Stimulated activated CD8-positive, alpha-beta memory T cell treated with anti-CD3 and anti-CD28 coated beads, Interleukin-15, amount 100 ng/mL, for 24 hours (primary cell): ENCODE results near the gene NMT1.
A peak's percentile ranks its signal among the peaks of the same experiment; 100 is the strongest.

ENCODE experiments used
- DNase-seq: peaks from one replicate; pipeline ENCODE4 v3.0.0-alpha.2; 2020; ENCODE audit warnings: low read depth

The NMT1 gene

DNA sequence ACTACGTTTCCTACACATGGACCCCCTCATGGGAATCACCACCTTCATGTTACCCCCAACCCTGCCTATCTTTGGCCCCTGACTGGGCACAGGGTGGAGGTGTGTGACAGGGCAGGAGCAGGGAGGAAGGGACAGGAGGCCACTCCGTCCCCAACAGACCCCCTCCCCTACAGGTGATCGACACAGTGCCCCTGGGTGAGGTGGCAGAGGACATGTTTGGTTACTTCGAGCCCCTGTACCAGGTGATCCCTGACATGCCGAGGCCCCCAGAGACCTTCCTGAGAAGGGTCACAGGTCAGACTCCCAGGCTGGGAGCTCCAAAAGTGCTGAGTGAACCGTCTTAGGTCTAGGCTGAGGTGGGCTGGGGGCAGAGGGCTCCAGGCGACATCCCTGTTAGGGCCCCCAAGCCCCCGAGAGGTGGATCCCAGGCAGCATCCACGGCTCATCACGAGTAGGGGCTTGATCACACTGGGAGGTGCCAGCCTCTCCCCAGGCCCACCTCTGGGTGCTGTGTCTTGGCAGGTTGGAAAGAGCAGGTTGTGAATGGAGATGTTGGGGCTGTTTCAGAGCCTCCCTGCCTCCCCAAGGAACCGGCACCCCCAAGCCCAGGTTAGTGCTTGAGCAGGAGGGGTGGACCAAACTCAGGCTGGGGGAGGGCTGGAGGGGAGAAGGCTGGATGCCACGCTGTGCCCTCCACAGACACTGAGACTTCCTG, 75.9 kb downstream of the NMT1 start:
- DNase-seq, result no peak

DNA sequence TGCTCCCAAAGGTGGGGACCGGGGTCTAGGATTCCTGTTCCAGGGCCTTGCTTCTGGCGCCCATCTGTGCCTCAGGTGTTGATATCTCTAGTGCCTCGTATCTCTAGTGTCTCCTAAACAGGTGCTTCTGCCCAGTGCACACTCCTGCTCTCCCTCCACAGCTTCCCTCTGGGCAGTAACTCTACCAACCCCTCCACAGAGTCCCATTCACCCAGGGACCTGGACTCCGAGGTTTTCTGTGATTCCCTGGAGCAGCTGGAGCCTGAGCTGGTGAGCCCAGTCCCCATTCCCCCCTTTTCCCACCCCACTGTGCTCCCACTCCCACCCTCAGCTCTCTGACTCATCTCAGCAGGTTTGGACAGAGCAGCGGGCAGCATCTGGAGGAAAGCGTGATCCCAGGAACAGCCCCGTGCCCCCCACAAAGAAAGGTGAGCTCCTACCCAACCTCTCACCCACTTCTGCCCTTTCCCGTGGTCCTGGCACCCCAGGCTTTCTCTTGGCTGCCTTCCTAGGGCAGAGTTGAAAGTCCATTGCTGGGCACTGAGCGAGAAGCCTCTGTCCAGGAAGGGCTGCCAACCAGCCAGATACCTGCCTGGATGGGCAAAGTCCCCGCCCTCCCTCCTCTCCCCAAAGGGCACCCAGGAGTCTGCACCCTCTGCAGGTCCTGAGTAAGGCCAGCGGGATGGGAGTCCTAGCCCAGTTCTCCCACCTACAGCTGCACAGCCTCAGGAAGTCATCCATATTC, 76.6 kb downstream of the NMT1 start:
- no peak for DNase-seq

DNA sequence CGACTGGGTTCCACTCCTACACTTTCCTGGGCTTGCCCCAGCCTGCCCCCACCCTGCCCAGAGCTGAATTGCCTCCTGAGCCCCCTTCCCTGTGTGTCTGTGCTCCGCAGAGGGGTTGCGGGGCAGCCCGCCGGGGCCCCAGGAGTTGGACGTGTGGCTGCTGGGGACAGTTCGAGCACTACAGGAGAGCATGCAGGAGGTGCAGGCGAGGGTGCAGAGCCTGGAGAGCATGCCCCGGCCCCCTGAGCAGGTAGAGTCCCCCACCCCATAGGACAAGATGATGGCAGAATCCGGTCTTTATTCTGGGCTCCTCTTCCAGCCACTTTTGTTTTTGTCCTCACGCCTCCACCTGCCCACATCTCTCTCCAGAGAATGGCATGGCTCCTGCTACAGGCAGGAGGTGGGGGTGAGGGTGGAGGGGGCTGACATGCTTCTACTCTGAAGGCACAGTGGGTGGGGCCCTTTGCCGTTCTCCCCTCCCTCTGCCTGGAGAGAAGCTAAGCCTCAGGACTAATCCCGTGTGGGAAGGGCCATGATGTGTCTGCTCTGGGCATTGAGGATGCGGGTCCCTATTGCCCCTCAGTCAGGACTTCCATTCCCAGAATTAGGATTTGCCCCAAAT, 77.9 kb downstream of the NMT1 start:
- DNase-seq, result no peak

DNA sequence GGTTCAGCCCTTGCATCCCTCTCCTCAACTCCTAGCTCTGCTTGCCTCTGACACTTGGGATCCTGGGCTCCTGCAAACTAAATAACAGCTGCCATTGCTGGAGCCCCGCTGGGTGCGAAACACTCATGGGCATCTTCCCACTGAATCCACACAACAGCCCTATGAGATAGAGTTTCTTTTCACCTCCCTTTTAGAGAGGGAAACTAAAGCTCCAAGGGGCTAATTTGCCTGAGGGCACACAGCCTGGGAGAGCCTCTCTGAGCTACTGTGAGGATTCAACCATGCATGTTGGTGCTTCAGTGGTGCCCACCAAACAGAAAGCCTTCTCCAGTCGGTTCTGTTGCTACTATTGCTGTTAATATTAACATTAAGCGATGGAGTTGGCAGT, 78.4 kb downstream of the NMT1 start:
- DNase-seq, result no peak

DNA sequence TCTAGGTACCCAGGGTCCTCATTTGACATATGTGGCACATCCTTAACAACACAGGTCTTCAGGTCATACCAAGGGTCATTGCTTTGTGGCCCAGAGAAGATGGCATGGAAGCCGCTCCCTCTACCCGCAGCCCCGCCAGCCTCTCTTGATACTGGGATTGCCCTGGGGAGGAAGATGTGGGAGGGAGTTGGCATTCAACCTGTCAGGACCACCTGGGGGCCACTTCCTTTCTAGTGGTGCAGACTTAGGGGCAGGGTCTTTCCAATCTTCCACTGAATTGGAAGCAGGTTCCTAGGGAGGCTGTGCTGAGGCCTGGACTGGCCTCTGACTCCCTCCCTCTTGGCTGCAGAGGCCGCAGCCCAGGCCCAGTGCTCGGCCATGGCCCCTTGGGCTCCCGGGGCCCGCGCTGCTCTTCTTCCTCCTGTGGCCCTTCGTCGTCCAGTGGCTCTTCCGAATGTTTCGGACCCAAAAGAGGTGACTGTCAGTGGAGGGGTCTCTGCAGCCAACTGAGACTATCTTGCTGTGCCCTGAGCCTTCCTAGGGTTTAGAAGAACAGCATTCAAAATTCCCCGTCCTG, 82.1 kb downstream of the NMT1 start:
- no peak for DNase-seq

DNA sequence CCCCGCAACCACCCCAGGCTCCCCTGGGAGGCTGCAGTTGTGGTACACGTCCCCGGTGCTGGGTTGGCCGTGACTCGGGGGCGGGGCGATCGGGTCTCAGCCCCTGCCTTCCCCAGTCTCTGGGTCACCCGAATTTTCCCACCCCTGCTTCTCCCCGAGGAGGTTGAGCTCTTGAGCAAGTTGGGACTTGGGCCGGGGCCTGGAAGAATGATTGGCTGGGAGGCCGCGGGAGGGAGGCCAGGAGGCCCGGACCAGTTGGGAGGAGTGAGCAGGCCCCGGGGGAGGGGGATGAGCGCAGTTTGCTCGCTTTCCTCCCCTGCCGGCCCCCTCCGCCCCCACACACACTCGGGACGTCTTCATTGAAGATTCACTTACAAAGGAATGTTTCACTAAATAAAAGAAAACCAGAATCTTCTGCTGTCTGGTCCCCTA, 82.7 kb downstream of the NMT1 start:
- no peak for DNase-seq

DNA sequence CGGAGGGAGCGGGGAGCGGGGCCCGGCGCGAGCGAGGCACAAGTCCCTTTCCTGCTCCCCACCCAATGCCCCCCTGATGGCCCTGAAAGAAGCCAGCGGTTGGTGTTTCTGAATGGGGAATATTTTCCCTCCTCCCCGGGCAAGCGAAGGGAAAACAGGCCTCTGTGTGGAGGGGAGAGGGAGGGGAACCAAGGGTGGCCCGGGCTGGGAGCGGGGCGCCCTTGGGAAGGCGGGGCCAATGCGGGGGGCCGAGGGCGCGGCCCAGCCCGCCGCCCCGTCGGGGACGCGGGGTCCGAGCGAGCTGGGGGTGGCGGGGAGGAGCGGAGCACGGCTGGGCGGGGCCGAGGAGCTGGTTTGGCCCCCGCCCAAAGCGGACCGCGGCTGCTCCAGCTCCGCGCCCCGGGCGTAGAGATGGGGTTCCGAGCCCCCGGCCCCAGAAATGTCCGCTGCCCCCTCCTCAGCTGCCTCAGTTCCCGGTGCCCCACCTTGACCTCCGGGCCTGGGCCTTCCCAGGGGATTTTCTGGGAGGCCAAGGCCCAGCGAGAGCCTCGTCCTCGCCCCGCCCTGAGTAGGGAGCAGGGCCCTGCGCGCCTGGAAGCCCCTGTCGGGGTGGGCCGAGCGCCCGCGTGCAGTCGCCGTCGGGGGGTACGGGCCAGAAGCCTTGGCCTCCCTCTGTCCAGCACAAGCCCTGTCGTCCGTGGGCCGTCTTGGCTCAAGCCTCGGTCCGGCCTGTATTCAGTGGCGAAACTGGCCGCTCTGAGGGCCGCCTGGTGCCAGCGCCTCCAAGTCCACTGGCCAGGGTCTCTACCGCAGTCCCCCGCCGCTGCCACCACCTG, 83.3 kb downstream of the NMT1 start:
- DNase-seq, result no peak

DNA sequence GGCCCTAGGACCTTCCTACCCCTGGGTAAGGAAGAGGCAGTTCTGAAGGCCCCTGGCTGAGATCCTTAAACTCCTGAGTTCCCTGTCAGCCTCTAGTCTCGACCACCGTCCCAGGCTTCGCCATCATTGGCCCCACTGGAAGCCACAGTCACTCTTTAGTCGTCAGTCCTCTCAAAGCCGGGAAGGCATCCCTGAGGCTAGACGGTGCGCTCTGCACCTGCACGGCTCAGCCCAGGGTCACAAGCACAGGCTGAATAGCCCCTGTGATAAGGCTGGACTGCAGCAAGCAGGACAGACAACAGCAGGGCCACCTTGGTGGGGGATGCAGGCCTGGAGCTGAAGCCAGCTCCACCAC, 83.9 kb downstream of the NMT1 start:
- no peak for DNase-seq

DNA sequence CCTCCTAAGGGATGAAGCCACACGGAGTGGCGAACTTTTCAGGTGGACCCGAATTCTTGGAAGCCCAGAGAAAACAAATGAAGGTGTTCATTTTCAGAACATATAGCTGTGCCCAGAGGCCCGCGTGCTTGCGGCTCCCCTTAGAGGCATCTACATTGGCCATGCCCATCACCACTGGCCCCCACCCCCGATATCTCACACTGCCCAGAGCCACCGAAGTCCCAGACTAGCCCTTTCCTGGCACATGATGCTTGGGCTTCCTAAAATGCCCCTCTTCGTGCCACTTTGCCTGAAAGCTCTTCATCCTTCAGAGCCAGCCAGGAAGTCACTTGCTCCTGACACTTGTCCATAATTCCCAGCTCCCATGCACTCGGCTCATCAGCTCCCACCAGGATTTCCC, 85.0 kb downstream of the NMT1 start:
- DNase-seq, result no peak

DNA sequence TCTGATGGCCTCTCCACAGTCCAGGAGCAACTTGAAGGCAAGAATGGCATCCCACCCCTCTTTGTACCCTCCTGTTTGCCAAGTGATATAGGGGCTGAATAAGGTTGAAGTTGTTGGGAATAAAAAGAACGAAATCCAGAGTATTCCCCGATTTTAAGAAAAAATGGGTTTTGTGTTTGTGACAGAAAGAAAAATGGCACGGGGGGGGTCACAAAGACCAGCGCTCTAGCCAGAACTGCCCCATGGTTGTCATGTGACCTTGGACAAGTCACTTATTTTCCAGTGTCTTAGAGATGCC, 85.4 kb downstream of the NMT1 start:
- DNase-seq, result no peak

DNA sequence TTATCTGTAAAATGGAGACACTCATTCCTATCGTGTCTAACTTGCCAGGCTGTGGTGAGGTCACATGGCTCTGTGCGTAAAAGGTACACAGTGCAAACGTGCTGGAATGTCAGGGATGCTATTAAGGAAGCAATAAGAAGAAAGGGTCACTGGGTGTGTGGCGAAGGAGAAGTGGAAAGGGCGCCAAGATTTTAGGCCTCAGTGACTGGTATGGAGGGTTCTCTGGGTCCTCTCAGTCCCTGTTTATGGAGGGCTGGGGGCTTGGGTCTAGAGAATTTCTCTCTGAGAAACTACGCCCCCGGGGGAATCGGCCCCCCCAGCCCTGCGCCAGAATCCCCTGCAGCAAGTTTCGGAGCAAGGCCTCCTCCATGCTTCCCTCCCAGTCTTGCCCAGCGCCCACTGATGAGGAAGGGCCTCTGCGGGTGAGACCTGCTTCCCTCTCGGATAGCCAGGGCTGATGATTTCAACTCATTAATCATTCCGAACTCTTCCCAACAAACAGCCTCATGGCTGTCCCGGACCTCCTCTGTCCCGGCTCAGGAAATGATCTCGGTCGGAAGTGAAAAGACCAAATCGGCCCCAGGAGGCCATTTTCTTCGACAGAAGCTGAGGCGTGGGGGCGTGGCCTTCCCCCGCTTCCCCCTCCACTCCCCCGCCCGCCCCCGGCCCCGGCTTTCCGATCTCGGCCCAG, 85.9 kb downstream of the NMT1 start:
- no peak for DNase-seq

DNA sequence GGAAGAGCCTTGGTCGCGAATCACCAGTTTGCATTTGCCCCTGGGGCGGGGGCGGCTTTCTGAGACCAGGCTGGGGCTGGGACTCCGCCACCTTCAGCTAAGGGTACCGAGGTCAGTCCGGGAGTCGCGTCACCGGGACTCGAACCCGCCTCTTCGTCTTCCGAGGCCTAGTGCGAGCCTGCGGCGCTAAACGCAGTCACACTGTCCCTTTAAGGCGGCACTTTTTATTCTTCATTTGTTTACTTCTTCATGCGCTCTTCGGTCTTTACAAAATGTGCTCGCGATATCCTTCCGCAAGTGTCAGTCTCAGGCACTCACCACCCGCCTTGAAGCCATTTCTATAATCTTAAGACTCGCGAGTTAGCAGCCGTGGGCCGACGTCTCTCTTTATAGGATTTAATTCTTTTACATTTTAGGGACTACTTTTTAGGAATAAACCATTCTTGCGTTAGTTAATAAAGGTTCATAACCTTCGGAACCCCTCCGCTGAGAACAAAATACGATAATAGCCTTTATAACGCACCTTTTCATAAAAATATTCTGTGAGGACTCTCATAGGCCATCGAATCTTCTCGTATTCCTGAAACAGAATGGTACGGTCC, 86.6 kb downstream of the NMT1 start:
- DNase-seq, result peak; percentile 57

DNA sequence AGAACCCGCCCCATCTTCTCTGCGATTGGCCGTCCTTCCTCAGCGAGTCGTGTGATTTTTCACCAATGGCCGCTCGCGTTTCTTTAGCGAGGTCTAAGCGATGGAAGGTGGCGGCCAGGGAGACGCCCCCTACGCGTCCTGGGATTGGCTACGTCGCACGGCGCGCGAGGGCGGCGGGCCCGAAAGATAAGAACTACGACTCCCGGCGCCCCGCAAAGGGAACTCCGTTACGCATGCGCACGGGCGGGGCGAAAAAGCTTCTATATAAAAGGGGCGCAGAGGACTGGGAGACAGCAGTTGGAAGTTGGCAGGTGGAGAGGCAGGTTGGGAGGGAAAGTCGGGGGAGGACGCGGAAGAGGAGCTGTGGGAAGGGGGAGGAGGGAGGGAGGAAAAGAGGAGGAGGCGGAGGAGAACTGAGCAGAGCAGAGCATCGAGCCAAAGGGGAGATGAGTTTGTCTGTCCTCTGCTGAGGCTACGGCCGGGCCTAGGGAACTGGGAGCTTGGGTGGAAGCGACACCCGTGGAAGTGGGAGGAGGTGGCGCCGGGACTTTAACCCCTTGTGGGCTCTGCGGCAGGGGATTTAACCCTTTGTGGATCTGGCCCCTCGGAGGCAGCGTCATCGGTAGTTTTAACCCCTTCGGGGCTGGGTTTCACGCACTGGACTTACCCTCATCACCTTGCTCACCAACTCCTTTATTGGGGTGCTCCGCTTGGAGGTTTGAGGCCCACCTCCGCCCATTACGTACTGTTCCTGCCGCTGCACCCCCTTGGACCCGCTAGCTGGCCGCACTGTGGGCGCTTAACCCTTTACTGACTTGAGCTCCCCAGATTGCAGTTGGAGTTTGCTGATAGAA, 87.3 kb downstream of the NMT1 start, which contains the start of gene HEXIM1:
TSS of gene HEXIM1 (plus strand) at position 293 of the 854 bp plus-strand sequence. CDS start 716 bp downstream, outside the sequence.
- DNase-seq, result peak; percentile 96

DNA sequence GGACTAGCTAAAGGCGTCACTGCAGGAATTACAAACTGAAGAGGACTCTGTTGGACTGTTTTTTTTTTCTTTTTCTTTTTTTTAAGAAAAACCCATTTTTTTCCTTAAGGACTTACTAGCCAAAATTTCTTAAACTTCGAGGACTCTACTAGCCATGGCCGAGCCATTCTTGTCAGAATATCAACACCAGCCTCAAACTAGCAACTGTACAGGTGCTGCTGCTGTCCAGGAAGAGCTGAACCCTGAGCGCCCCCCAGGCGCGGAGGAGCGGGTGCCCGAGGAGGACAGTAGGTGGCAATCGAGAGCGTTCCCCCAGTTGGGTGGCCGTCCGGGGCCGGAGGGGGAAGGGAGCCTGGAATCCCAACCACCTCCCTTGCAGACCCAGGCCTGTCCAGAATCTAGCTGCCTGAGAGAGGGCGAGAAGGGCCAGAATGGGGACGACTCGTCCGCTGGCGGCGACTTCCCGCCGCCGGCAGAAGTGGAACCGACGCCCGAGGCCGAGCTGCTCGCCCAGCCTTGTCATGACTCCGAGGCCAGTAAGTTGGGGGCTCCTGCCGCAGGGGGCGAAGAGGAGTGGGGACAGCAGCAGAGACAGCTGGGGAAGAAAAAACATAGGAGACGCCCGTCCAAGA, 88.0 kb downstream of the NMT1 start:
- no peak for DNase-seq

DNA sequence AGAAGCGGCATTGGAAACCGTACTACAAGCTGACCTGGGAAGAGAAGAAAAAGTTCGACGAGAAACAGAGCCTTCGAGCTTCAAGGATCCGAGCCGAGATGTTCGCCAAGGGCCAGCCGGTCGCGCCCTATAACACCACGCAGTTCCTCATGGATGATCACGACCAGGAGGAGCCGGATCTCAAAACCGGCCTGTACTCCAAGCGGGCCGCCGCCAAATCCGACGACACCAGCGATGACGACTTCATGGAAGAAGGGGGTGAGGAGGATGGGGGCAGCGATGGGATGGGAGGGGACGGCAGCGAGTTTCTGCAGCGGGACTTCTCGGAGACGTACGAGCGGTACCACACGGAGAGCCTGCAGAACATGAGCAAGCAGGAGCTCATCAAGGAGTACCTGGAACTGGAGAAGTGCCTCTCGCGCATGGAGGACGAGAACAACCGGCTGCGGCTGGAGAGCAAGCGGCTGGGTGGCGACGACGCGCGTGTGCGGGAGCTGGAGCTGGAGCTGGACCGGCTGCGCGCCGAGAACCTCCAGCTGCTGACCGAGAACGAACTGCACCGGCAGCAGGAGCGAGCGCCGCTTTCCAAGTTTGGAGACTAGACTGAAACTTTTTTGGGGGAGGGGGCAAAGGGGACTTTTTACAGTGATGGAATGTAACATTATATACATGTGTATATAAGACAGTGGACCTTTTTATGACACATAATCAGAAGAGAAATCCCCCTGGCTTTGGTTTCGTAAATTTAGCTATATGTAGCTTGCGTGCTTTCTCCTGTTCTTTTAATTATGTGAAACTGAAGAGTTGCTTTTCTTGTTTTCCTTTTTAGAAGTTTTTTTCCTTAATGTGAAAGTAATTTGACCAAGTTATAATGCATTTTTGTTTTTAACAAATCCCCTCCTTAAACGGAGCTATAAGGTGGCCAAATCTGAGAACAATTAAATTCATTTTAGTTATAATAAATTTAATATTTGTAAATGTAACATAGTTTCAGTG, 88.8 kb downstream of the NMT1 start:
- DNase-seq, result no peak

DNA sequence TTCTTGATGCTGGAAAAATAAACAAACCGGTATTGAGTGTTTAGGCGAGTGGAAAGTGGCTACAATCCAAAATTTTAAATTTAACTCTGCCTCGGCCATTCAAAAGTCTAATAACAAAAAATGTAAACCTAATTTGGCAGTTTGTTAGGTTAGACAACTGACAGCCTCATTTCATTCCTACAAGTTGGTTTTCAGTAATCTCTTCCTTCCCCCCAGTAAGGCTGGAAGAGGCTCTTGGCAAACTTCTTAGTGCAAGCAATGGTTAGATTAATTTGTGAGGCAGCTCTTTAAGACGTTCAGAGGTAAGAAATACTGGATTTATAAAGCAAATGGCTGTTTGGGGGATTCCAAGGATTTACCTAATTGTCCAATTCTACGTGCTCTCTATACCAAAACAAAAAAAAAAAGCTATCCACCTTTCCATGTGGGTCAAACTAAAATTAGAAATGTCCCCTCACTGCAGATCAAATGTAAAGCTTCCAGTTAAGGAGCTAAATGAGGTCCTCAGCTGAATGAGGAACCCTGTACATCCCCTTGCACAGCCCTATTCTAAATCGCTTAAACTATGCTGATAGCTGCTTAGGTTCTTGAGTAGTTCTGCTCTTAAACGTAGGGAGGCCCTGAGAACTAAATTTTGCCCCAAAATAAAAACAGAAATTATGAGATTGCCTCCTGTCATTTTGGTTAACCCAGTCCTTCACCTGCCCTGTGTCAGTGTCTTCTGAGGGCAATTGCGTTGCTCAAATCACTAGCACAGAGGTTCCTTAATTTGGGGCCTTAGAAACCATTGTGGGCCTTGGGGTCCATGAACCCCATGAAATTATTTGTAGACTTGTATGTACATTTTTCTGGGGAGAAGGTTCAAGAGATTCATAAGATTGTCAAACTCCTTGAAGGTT, 90.0 kb downstream of the NMT1 start:
- DNase-seq, result no peak

DNA sequence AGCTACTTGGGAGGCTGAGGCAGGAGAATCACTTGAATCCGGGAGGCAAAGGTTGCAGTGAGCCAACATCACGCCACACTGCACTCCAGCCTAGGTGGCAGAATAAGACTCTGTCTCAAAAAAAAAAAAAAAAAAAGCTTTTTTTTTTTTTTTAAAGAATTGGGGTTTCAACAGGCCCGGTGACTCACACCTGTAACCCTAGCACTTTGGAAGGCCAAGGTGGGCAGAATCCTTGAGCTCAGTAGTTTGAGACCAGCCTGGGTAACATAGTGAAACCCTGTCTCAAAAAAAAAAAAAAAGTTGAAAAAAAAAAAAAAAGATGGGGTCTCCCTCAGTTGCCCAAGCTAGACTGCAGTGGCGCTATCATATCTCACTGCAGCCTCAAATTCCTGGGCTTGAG, 93.9 kb downstream of the NMT1 start:
- DNase-seq, result no peak
